Endothelial cell of umbilical vein (primary cell): ENCODE results near the gene AKT1. TPM values are rescaled to one million over a fixed set of nuclear protein-coding genes. Genes with fewer than 3 reads are reported as not detected.

Experiments used
- BruUV-seq: library from RNA; stranded (reverse); fragments of 400-500 nt; replicated peaks from 2 replicates; lab custom pipeline; 2021; lab: Mats Ljungman, UMichigan
- CTCF ChIA-PET: fragments of 300-600, 350-600 bp; sonication (Branson Sonifier 250); formaldehyde crosslinking; loops from one replicate; lab custom pipeline; 2021; ENCODE audit warnings: antibody characterized with exemption, inconsistent platforms; lab: Charles Lee
- POLR2A ChIA-PET: fragments of 300-600, 350-600 bp; sonication (Branson Sonifier 250); formaldehyde crosslinking; loops from one replicate; lab custom pipeline; 2021; ENCODE audit warnings: antibody characterized with exemption, inconsistent platforms; lab: Charles Lee
- DNase-seq: peaks from one replicate; pipeline ENCODE4 v3.0.0-alpha.2; 2011; ENCODE audit warnings: low read depth, low spot score
- FAIRE-seq: peaks from 2 replicates; lab custom pipeline; 2011; peaks lifted over from hg19 to GRCh38; lab: Jason Lieb, UNC
- H2AFZ ChIP-seq: 2 replicates; pipeline ENCODE4 v1.6.0; 2012; ENCODE audit warnings: low read depth, low read length, control low read depth, inconsistent platforms
- H3K27ac ChIP-seq: 2 replicates; pipeline ENCODE4 v1.5.1; 2011; ENCODE audit warnings: low read depth, mild to moderate bottlenecking, control low read depth, low read length, moderate library complexity; ENCODE audit not compliant: insufficient read depth
- H3K27me3 ChIP-seq, 2 experiments: 2 replicates each; pipeline versions ENCODE4 v1.6.0 to v1.6.1; 2011; ENCODE audit warnings: low read length in 2 of 2, mixed read lengths in 1 of 2; ENCODE audit not compliant: control insufficient read depth in 2 of 2, insufficient read depth in 2 of 2
- H3K36me3 ChIP-seq, 2 experiments: 2 replicates in 1 of 2; 3 replicates in 1 of 2; pipeline ENCODE4 v1.5.1; 2011; ENCODE audit warnings: low read length in 2 of 2, mild to moderate bottlenecking in 1 of 2, moderate library complexity in 1 of 2; ENCODE audit not compliant: control insufficient read depth in 2 of 2, insufficient read depth in 2 of 2; ENCODE audit errors: extremely low read depth in 1 of 2
- H3K4me1 ChIP-seq: 3 replicates; pipeline ENCODE4 v1.5.1; 2011; ENCODE audit warnings: mild to moderate bottlenecking, low read length; ENCODE audit not compliant: control insufficient read depth, insufficient read depth; ENCODE audit errors: extremely low read depth
- H3K4me2 ChIP-seq: 2 replicates; pipeline ENCODE4 v1.6.1; 2011; ENCODE audit warnings: low read length, control low read depth, mixed read lengths; ENCODE audit not compliant: insufficient read depth
- H3K4me3 ChIP-seq, 3 experiments: fragments of 200-600 bp in 1 of 3; sonication (generic), shearing (Covaris generic) in 1 of 3; replicated peaks in 1 of 3; 2 replicates each; pipeline ENCODE4 v1.5.1; 2011 to 2016; ENCODE audit warnings: control low read depth in 3 of 3, low read length in 3 of 3, mild to moderate bottlenecking in 2 of 3, inconsistent platforms in 1 of 3, low read depth in 1 of 3, moderate library complexity in 1 of 3; ENCODE audit not compliant: insufficient read depth in 1 of 3
- H3K79me2 ChIP-seq: 2 replicates; pipeline ENCODE4 v1.6.0; 2012; ENCODE audit warnings: low read length, inconsistent platforms; ENCODE audit not compliant: control insufficient read depth, insufficient read depth
- H3K9ac ChIP-seq: replicated peaks from 2 replicates; pipeline ENCODE3; 2011; ENCODE audit warnings: low read length, control low read depth; ENCODE audit not compliant: insufficient read depth; ENCODE audit errors: extremely low read depth
- H3K9me1 ChIP-seq: replicated peaks from 3 replicates; pipeline ENCODE4 v1.6.0; 2011; ENCODE audit warnings: mild to moderate bottlenecking, low read length; ENCODE audit not compliant: control insufficient read depth, insufficient read depth; ENCODE audit errors: extremely low read depth
- H3K9me3 ChIP-seq: replicated peaks from 2 replicates; pipeline ENCODE4 v1.5.1; 2012; ENCODE audit warnings: low read length, inconsistent platforms; ENCODE audit not compliant: control insufficient read depth, insufficient read depth
- H4K20me1 ChIP-seq: replicated peaks from 2 replicates; pipeline ENCODE3; 2011; ENCODE audit warnings: mild to moderate bottlenecking, low read length; ENCODE audit not compliant: control insufficient read depth, insufficient read depth; ENCODE audit errors: extremely low read depth
- CTCF ChIP-seq, 2 donors: IDR thresholded peaks; 1 replicate in 1 of 2; 2 replicates in 1 of 2; pipeline ENCODE4 v1.5.1; 2011; ENCODE audit warnings: low read length in 2 of 2, mild to moderate bottlenecking in 2 of 2, moderate library complexity in 2 of 2, control low read depth in 1 of 2, inconsistent platforms in 1 of 2, low read depth in 1 of 2; ENCODE audit not compliant: insufficient read depth in 1 of 2; ENCODE audit errors: extremely low read depth in 1 of 2
- EZH2 ChIP-seq: IDR thresholded peaks from 2 replicates; pipeline ENCODE4 v1.6.1; 2012; ENCODE audit warnings: borderline replicate concordance, low read depth, mild to moderate bottlenecking, moderate library complexity, low read length, inconsistent platforms; ENCODE audit not compliant: severe bottlenecking
- FOS ChIP-seq: IDR thresholded peaks from 2 replicates; pipeline ENCODE4 v1.6.1; 2011; ENCODE audit warnings: mild to moderate bottlenecking, low read length, moderate library complexity, borderline replicate concordance; ENCODE audit not compliant: insufficient read depth
- JUN ChIP-seq: IDR thresholded peaks from 2 replicates; pipeline ENCODE4 v1.6.1; 2011; ENCODE audit warnings: borderline replicate concordance, low read depth; ENCODE audit not compliant: insufficient read length, insufficient read depth
- MAX ChIP-seq: IDR thresholded peaks from 2 replicates; pipeline ENCODE4 v1.6.1; 2011; ENCODE audit not compliant: insufficient read depth, insufficient read length
- MYC ChIP-seq: IDR thresholded peaks from one replicate; pipeline ENCODE4 v1.6.1; 2011; ENCODE audit warnings: mild to moderate bottlenecking, low read depth, low read length
- POLR2A ChIP-seq: IDR thresholded peaks from 2 replicates; pipeline ENCODE4 v1.6.1; 2012; ENCODE audit warnings: low read depth, mild to moderate bottlenecking, control low read depth, low read length
- POLR2AphosphoS5 ChIP-seq: IDR thresholded peaks from 2 replicates; pipeline ENCODE4 v1.6.1; 2012; ENCODE audit warnings: low read depth, mild to moderate bottlenecking, control low read depth, low read length, moderate library complexity; ENCODE audit not compliant: insufficient read depth
- dilution Hi-C: fragments of 300-500 bp; cut with MboI; formaldehyde crosslinking; loops from one replicate; pipeline ENCODE4 v1.15.0; 2019; ENCODE audit warnings: low sequenced_read_pairs; ENCODE audit not compliant: extremely low pct_ligation_motif_present
- intact Hi-C: fragments of 100-400 bp; cut with micrococcal nuclease; formaldehyde crosslinking; loops from one replicate; pipeline ENCODE4 v1.10.0; 2022
- polyA plus RNA-seq, 4 experiments: library from polyadenylated mRNA; depleted of rRNA in 3 of 4; stranded (reverse) in 3 of 4; unstranded in 1 of 4; fragments of >200 nt; gene quantifications; 2 replicates each; pipeline versions ENCODE4 v1.2.1 to v1.2.3, GENCODE V29; 2011 to 2012; ENCODE audit warnings: missing spikeins in 1 of 4
- total RNA-seq: library from RNA; stranded (reverse); gene quantifications from 2 replicates; pipeline ENCODE4 v1.2.3, GENCODE V29; 2021

Gene AKT1
- total and polyA plus RNA-seq, 2 donors (not counting 3 experiments of a cell fraction or from before 2014, with no cell fraction given), result 177 to 191 TPM

- Histone ChIP-seq H4K20me1 (no peaks in the 10 kb centered on the region), H3K4me1 (peaks cover 7% of the 10 kb centered on the region), H3K27ac (no peak overlapping the region), H3K9ac (no peak overlapping the region), H3K9me1 (no peaks in the 10 kb centered on the region), H3K79me2 (peaks cover 7% of the 10 kb centered on the region), H3K27me3 (no peaks in the 10 kb centered on the region), H3K4me3 (no peak overlapping the region), H2AFZ (peak overlapping the region; percentile 41), H3K36me3 (no peaks in the 10 kb centered on the region), H3K9me3 (no peaks in the 10 kb centered on the region), H3K4me2 (peak overlapping the region; percentile 7)
- DNase-seq (no peak), FAIRE-seq (no peak)
- intact Hi-C loops (loop anchor here (2.0 kb wide), 1 partner anchor 47 kb away; the partner anchor contains the start of gene SIVA1), dilution Hi-C loops (no loop called here)
- POLR2A ChIA-PET, result no interaction called here
- BruUV-seq, result no TSS peak
- TF ChIP-seq MYC (no peak), MAX (no peak), CTCF (IDR thresholded peaks at IDR 0.05; ENCODE audit: extremely low read depth in 1 of 2, insufficient read depth in 1 of 2, low read depth in 1 of 2, low read length in 2 of 2) (no peak), EZH2 (no peak), POLR2AphosphoS5 (no peak), POLR2A (no peak), JUN (no peak), FOS (no peak)
- CTCF ChIA-PET, result no interaction called here
Observed at GRCh38 chr14:104799244-104800014, 3.9 kb upstream of the AKT1 start.
